Activated CD4-positive, alpha-beta memory T cell treated with anti-CD3 and anti-CD28 coated beads, Interleukin-2, amount 10 ng/mL, durations not matched to agents 7 days and 5 days (primary cell): ENCODE data around the gene TASOR. TPM values are rescaled to one million over a fixed set of nuclear protein-coding genes. Genes with fewer than 3 reads are reported as not detected.

Source experiments
- total RNA-seq, 2 experiments: library from RNA; stranded (reverse); gene quantifications; one replicate each; pipeline ENCODE4 v1.2.3, GENCODE V29; 2021

Gene TASOR
- total RNA-seq, 2 experiments from 2014 or later = 71.6 to 75.6 TPM

Other genes with a start within 250 kb of the TASOR start
- gene ERC2, start 214.8 kb downstream of the TASOR start, total RNA-seq = not detected
- gene CCDC66, start 126.1 kb downstream of the TASOR start, total RNA-seq = 10 to 100 TPM; 29.6 to 32.5 TPM
- 10 to 100 TPM; 71.3 TPM for gene ARHGEF3, start 118.7 kb upstream of the TASOR start, total RNA-seq